Loucy (cell line): Measurements from ENCODE around the gene ORC2.

ENCODE experiments used
- EZH2phosphoT487 ChIP-seq: fragments of 200-600 bp; IDR thresholded peaks from 2 replicates; pipeline ENCODE4 v1.6.1; 2018; ENCODE audit warnings: antibody characterized with exemption, mild to moderate bottlenecking, moderate library complexity, borderline replicate concordance
- TF ChIP-seq, protein P1 (sequence below): fragments of 200-600 bp; sonication (generic); conservative IDR thresholded peaks from 2 replicates; pipeline ENCODE4 v1.5.1; 2014; ENCODE audit warnings: mild to moderate bottlenecking, antibody characterized with exemption, low read length

GRCh38 chr2:200943527-200944105, 19.8 kb downstream of the ORC2 start:
- TF ChIP-seq, protein P1, sequence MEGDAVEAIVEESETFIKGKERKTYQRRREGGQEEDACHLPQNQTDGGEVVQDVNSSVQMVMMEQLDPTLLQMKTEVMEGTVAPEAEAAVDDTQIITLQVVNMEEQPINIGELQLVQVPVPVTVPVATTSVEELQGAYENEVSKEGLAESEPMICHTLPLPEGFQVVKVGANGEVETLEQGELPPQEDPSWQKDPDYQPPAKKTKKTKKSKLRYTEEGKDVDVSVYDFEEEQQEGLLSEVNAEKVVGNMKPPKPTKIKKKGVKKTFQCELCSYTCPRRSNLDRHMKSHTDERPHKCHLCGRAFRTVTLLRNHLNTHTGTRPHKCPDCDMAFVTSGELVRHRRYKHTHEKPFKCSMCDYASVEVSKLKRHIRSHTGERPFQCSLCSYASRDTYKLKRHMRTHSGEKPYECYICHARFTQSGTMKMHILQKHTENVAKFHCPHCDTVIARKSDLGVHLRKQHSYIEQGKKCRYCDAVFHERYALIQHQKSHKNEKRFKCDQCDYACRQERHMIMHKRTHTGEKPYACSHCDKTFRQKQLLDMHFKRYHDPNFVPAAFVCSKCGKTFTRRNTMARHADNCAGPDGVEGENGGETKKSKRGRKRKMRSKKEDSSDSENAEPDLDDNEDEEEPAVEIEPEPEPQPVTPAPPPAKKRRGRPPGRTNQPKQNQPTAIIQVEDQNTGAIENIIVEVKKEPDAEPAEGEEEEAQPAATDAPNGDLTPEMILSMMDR: no peak
- TF ChIP-seq EZH2phosphoT487: no peak
